GM21526 (cell line): Measurements from ENCODE around the gene IP6K1.

Experiments used
- ATAC-seq: cut with Tn5 transposase; IDR thresholded peaks from one replicate; pipeline ENCODE4 v1.9.1; 2021; ENCODE audit warnings: moderate library complexity; ENCODE audit not compliant: unreplicated experiment, low FRiP score

The IP6K1 gene

DNA sequence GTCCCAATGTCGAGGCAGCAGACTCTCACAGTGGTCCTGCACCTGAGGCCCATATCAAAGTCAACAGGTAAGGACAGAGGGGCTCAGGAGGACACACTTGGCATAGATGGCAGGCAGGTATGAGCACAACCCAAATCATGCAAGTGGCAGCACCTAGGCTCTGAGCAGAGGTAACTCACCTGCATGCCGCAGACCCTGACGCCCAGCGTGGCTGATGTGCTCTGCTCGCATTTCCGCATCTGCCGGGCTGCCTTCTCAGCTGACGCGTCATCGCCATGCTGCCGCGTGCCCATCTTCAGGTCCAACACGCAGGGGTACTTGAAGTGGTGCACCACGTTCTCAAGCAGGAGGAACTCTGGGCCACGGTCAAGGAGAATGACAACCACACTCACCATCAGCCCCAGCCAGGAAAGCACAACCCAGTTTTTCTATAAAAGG lies 58.4 kb downstream of the IP6K1 start:
- ATAC-seq, result no peak

DNA sequence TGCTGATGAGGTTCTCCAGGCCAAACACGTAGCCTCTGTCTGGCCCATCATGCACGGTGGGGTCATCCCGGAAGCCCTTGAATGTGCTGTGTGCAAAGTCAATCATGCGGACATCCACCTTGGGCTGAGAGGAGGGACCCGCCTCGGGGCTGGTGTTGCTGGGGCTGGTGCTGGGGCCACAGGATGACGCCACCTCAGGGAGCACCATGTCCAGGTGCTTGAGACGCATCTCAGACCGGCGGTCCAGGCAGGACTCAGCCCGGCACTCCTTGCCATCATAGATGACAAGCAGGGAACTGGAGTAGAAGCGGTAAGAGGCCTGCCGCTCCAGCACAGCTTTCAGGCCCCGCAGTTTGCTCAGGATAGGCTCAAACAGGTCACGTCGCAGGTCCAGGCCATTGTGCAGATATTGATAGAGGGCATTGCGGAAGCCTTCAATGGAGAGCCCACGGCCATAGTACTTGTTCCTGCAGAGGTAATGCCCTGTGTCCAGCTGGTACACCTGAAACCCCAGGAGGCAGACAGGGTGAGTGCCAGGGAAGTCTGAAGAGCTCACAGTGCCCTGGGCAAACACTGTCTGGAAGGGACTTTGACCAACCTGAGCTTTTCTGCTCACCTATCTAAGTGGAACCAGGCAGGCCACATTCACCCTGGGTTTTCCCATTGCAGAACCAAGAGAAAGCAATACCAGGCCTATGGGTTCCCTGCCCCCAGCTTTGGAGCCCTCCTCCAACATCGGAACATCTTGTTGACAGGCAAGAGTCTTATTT lies 59.0 kb downstream of the IP6K1 start:
- no peak for ATAC-seq

DNA sequence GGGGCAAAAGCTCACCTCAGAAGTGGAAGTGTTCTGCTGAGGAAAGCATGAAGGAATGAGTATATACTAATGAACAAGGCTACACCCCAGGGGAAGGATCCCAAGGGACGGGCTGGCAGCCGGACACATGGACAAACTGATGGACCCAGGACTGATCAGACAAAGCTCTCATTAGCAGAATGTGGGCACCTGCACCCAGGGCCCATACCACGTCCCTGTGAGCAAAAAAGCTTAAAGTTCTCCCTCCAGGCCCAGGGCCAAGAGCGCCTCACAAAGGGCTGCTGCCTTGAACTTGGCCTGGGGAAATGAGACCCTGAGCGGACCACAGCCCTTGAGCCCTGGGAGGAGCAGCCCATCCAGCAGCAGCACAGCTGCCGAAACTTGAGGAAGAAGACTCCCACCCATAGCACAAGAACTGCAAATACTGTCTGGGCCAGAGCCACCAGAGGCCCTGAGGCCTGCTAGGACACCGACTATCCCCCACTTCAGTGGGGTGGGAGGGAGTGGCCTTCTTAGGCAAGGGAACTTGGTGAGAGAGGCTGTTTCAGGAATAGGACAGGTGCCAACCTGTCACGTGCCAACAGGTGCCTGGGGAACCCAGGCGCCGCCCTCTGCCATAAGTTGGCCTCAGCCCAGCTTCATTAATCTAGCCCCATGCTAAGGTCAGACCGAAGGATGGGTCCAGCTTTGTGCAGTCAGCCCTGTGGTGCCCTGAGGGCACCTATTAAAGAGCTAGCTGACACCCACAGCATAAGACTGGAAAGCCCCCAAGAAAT lies 60.2 kb downstream of the IP6K1 start:
- ATAC-seq, result no peak

DNA sequence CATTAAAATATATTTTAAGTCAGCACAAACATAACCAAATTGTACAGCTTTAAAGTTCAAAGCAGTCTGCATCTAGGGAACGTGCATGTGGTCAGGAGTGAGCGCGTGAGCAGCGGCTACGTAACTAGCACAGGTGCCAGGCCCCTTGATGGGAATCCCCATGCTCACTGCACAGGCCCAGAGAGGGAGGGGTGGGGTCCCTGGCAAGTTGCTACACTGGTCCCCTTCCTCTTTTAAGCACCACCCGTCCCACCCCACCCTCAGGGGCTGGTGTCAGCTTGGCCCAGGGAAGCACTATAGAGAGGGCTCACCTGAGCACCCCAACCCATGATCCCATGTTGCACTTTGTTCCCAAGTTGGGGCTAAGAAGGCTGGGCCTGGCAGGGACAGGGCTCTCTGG lies 61.8 kb downstream of the IP6K1 start:
- ATAC-seq, result no peak

DNA sequence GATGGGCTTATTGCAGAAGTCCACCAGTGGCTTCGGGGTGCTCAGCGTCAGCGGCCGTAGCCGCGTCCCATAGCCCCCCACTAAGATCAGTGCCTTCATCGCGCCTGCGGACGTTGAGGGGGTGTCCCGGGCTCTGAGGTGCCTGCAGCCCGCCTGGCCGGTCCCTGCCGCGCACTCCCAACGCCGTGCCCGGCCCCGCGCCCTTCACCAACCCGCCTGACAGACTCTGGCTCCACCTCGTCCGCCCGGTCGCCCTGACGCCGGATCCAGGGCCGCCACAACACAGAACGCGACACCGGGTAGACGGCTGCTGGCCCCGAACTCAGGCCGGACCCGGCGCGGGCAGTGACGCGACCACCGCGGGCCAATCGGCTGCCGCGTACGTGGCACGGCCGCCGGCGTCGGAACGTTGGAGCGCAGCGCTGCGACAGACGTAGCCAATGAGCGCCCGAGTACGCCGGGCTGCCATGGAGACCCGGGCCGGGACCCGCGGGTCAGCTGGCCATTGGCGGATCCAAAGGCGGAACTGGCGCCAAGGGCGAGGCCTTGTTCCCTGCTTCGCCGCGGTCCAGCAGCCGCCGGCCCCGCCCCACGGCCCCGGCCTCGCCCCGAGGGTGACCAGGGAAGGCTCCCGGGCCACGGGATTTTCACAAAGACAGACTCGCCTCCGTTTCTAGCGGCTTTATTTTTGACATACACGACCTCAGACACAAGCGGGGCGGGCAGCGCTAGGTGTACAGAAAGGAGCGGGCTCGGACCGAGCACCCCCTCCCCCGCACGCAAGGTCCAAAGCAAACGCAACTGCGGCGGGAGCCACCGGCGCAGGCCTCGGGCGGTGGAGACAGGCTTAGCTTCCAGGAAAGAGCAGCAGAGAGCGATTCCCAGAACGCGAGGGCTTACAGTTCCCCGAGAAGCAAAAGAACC lies 62.5 kb downstream of the IP6K1 start, which contains the start of gene GMPPB:
TSS of gene GMPPB (minus strand) at position 324 of the 924 bp plus-strand sequence. CDS start at position 99, 225 bp downstream.
- ATAC-seq, result peak; percentile 65

DNA sequence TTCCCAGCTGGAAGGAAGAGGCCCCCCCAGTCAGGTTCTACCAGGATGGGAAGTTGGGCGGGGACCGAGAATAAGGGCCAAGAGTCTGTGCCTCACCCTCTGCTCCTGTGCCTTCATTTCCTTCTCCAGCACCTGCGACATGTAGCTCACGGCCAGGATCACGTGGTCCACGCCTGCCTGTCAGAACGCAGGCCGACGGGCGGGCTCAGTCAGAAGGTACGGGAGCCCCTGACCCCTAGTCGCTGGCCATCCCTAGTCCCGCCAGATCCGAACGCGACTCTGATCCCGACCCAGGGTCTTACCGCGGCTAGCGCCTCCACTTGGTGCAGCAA lies 63.1 kb downstream of the IP6K1 start:
- no peak for ATAC-seq

DNA sequence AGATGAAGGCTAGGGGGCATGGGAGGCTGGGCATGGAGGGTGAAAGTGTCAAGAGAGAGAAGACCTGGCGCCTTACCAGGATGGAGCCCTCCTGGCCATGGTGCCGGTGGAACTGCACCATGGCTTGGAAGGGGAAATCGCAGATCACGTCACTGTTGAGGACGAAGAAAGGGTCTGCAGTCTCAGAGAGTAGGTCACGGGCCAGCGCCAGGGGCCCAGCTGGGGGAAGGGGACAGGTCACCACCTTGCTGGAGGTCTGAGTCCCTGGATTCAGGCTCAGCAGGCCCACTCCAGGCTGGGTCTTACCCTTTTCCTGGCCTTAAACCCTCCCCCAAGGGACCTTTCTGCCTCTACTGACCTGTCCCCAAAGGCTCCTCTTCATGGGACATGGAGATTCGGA lies 63.4 kb downstream of the IP6K1 start:
- no peak for ATAC-seq

DNA sequence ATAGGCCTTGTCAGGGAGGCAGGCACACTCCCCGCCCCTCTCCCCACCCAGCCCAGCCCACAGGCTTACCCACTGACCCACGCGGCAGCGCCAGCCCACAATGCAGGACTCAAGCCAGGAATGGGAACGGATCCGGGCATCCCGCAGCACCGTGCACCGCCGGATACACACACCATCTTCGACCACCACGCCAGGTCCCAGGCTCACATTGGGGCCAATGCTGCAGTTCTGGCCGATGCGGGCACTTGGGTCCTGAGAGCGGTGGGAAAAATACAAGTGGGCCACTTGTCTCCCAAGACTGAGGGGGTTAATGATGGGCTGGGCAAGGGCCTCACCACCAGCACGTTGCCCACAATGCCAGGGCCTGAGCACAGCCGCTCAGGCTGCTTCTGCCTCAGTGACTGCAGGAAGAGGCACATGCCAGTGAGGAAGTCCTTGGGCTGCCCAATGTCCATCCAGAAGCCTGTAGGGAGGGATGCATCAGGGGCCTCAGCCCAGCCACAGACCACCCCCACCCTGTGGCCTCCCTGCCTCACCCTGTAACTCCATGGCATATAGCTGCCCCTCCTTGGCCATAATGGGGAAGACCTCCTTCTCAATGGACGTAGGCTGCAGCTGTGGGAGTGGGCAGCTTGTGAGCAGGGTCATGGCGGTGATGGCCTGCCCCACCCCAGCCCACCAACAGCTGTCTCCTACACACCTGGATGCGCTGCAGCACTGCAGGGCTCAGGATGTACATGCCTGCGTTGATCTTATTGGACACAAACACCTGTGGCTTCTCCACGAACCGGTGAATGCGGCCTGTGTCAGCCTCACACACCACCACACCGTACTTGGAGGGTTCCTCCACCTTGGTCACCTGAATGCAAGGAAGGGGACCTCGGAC lies 64.2 kb downstream of the IP6K1 start:
- no peak for ATAC-seq

DNA sequence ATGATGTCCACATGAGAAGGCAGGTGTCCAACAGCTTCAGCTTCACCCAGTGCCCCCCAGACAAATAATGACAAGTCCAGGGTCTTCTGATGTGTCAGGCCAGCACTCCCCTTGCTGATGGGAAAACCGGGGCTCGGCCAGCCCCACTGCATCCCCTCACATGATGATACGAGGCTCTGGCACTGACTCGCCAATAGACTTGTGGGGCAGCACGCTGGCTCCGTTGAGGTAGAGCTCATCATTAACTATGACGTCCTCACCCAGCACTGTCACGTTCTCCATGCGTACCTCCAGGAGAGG lies 64.8 kb downstream of the IP6K1 start:
- no peak for ATAC-seq

DNA sequence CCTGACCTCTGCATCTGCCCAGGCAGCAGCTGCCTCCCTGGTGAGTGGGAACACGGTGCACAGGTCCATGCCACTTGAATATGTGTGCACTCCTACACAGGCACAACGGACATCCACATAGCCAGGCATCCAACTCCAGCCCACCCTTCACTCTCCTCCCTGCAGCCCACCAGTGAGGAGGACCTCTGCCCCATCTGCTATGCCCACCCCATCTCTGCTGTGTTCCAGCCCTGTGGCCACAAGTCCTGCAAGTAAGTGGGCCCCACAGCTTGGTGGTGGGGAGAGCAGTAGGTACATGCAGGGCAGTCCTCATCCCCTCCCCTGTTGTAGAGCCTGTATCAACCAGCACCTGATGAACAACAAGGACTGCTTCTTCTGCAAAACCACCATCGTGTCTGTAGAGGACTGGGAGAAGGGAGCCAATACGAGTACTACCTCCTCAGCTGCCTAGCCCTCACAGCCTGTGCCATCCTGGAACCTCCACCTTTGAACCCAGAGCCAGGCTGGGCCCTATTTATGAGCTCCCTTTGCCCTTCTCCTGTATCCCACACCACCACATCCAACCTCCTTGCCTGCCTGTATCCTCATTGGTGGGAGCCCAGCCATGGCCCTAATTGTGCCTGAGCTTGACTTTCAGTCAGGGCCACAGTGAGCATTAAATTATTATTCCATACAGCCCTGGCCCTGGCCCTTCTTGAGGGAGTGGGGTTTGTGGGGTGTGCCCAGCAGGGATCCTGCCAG lies 65.3 kb downstream of the IP6K1 start:
- ATAC-seq, result no peak

DNA sequence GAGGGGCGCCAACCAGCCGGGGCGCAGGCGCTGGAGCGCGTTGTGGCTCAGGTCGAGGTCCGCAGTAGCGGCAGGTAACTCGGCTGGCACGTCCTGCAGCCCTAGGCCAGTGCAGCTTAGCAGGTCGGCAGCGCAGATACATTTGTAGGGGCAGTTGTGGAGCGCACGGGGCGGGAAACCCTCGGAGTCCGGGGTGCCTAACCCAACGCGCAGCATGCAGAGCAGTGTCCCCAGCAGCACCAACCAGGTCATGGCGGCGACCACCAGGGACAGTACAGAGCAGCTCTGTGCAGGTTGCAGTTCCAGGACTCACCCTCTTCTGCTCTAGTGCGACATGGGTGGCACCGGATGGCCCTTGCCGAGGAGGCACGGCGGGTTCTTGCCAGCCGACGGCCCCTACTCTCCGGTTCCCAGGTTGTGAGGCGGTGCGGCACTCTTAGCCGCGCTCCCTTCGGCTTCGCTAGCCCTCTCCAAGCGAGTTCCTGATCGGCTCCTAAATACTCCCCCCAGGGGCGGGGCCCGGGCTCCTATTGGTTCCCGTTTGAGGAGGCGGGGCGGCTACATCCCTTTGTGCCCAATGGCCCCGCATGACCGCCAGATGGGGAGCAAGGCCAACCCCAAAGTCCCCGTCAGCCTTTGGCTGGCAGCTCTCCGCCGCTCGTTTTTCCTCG lies 67.0 kb downstream of the IP6K1 start, which contains the start of gene AMIGO3:
TSS of gene AMIGO3 (minus strand) at position 471 of the 671 bp plus-strand sequence. CDS start at position 252, 219 bp downstream.
- peak; percentile 38 for ATAC-seq

DNA sequence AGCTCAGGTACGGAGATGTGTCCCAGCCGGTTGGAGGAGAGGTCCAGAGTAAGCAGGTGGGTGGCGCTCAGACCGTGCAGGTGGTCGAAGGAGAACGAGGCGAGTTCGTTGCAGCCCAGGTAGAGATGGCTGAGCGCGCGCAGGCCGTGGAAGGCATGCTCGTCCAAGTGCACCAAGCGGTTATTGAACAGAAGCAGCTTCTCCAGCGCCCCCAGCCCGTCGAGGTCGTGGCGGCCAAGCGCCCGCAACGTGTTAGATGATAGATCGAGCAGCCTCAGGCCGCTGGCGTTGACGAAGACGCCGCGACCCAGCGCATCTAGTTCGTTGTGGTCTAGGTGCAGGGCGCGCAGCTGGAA lies 67.5 kb downstream of the IP6K1 start:
- no peak for ATAC-seq

DNA sequence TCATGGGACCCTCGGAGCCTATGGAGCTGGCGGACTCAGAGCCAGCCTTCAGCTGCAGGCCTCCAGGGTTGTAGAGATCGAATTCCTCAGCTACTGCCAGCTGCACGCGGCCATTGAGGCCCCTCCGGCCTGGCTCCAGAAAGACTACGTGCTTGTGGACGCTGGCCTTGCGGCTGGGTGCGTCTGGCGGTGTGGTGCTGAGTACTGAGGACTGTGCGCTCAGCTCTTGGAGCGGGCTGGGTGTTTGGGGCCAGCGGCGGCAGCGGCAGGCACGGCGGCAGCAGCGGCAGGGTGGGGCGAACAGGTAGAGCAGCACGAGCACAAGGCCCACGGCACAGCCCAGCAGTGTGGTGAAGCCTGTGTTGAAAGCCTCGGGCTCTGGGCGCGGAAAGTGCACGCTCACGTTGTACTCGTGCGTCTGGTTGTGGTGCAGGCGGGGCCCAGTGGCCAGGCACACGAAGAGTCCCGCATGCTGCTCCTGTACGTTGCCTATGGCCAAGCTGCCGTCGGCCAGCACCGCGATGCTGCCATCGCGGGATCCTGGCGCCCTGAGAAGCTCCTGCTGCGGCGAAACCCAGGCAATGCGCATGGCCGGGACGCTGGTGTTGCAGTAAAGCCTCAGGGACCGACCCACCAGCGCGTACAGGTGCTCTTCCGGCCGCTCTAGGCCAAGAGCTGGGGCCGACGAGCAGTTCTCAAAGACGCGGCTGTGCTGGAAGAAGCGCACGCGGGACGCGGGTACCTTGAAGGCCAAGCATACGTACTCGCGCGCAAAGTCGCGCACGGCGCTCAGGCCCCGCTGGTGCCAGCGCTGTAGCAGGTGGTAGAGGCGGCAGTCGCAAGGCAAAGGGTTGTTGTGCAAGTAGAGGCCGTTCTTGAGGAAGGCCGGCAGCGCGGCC lies 68.1 kb downstream of the IP6K1 start:
- no peak for ATAC-seq

DNA sequence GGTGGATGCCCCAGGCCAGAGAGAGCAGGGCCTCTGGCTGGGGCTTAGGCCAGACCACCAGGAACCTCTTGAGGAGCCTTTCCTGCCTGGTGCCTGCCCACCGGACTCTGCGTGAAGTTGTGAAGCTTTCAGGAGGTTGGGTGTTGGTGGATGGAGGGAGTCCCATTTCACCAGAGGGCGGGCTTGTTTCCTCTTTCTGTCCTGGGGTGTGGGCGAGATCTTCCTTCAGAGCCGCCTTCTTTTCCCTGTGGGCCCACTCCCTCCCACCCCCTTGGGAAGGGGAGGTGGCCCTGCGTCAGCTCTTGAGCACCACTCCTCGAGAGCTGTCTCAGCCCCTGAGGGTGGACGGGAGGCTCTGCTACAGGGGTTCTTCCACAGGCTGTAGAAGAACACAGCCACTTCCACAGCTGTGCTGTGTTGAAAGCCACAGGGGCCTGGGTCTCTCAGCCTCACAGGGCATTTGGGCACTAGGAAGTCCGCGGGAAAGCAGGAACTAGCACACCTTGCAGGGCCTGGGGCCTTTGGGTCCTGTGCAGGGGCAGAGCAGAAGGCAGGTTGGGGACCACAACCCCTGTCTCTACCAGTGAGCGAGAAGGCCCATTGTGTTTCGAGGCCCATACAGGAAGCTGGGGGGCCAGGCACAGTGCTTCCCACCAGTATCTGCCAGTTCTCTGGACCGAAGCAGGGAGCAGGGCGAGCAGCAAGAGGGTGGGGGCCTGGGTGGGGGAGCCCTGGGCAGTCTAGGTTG lies 69.0 kb downstream of the IP6K1 start:
- no peak for ATAC-seq

DNA sequence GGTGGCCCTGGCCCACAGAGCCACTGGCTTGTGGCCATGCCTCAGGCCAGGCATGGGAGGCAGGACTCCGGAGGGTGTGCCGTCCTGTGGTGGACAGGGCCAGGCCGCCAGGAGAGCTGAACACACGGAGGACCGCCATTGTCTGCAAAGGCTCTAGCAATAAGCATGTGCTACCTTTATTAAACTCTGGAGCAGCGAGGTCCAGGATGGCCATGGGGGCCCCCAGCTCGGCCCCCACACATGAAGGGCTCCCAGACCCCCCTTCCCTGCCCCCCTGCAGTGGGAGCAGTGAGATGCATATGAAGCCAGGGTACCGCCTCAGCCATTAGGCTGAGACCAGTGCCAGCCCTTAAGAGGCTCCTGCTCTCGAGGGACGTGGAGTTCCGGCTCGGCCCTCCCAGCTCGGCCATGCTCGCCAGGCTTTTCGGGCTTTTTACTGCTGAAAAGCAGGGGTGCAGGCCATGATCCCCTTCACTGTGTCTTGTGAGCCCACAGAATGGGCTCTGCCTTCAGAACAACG lies 69.6 kb downstream of the IP6K1 start:
- ATAC-seq, result no peak

DNA sequence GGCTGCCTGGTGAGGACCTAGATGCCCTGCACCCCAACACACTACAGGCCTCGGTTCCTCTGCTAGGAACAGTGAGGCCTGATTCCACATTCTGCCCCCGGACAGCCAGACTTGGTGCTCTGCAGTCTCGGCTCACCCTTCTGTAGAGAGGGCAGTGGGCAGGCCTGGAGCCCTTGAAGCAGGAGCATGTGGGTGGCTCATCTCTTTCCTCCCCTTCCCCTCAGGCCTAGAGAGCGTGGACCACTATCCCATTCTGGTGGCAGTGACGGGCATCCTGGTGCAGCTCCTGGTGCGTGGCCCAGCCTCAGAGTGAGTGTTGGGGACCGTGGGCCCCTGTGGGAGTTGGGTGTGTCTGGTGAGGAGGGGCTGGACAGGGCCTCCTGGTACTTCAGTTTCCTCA lies 70.2 kb downstream of the IP6K1 start:
- ATAC-seq, result no peak

DNA sequence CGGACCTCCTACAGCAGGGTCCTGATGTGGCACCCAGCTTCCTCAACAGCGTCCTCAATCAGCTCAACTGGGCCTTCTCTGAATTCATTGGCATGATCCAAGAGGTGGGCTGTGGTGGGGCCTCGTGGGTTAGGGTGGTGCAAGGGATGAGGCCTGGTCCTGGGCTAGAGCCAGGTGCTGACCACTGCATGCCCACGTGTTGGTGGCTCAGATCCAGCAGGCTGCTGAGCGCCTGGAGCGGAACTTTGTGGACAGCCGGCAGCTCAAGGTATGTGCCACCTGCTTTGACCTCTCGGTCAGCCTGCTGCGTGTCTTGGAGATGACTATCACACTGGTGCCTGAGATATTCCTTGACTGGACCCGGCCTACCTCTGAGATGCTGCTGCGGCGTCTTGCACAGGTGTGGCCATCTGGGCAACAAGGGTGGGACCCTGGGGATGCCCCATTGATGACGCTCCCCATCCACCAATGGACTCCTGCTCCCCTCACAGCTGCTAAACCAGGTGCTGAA lies 70.7 kb downstream of the IP6K1 start:
- ATAC-seq, result no peak
